GM21360 (cell line): ENCODE measurements around the gene MPP3.

Experiments
- ATAC-seq: cut with Tn5 transposase; IDR thresholded peaks from one replicate; pipeline ENCODE4 v1.9.1; 2021; ENCODE audit warnings: mild to moderate bottlenecking, moderate library complexity; ENCODE audit not compliant: unreplicated experiment

MPP3 gene

DNA sequence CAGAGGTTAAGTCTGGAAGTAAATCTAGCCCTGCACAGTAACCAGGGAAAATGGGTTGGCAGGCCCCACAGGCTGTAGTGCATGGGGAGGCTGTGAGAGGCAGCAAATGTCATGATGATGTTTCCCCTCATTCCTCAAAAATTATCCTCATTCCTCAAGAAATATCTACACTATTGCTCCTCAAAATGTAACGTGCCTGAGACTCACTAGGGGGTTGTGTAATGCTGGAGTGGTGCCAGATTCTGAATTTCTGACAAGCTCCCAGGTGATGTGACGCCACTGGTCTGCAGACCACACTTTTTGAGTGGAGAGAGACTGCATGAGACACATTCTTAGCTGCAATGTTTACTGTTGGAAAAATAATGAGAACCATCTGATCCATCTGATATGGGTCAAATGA lies 1.2 kb upstream of the MPP3 start:
- ATAC-seq = no peak

DNA sequence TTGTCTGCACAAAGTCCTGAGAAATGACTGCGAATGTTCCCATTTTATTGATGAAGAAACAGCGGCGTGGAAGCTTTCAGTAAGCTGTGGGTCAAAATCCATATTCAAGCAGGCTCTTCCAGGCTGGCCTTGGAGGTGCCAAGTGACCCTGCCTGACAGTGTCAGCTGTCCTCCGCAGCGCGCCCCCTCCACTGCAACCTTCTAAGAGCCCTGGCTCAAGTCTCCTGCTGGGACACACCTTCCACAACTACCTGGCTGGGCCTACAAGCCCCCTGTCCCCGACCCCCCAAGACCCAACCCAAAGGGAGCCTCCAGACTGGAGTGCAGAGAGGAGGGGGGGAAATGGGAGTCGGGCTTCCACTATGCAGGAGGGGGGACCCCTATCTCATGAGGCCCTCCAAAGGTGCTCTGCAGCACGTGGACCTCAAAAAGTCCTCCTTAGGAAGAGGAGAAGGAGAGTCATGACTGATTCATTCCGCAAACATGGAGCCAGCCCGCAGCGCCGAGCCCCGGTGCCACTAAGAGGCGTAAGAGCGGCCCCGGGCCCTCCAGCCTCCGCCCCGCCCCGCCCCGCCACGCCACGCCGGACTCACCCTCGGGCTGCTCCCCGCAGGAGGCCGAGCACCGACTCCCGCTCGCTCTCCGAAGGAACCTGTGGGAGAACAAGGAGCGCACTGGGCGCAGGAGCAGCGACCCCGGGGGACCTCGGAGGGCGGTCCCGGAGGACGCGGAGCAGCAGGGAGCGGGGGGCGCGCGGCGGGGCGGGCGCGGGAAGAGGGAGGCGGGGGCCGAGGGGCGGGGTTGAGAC lies 574 bp downstream of the MPP3 start:
- no peak for ATAC-seq

DNA sequence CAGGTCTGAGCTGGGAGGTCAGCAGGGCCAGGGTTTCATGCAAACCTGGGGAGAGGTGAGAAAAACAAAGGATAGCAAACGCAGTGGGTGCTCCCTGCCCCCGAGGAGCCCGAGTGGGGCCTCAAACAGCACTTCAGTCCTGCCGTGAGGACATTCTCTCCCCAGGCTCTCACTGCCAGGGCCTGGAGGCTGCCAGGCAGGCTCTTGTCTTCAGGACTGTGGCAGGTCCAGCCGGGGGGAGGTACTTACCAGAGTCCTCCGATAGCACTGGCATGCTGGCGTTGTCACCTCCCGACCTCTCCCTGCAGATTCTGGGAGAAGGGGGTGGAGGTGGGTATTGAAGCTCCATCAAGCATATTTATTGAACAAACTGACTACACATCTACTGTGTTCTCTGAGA lies 1.3 kb downstream of the MPP3 start:
- no peak for ATAC-seq

DNA sequence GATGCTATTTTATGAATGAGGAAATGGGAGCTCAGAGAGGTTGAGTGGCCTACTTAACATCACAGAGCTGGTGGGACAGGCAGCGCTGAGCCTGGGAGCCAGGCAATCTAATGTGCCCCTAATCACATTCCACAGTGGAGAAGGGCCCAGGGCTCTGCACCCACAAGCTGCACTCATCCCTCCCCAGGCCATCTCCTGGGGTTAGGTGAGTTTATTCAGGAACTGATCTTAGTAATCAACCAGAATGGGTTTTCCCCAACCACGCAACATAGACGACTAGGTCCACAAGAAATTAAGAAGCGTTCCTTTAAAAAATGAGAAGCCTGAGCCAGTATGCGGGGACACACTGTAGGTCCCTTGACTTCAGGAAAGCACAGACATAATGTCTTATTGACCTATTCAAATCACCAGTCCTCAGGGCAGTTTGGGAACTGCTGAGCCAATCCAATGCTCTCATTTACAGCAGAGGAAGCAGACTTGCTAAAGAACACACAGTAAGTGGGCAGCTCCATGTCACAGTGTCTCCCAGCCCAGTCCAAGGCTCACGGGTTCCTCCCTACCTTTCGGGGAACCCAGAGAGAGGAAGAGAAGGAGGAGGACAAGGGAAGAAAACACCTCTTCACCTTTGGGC lies 2.3 kb downstream of the MPP3 start:
- ATAC-seq = no peak

DNA sequence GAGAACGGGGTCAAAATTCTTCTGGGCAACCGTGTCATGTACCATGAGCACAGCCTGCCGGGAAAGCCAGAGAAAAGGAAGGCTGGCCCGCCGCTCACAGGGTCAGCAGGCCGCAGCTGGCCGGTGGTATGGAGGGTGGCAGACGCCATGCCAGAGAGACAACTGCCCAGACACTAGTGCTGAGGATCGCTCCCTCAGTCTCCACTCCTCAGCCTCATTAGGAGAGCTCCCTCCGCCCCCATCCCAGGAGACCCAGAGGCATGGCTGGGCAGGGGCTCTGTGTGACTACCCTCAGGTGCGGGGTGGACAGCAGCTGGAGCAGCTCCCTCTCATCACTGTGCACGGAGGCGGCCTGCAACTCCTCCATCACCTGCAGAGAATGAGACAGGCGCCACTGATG lies 3.2 kb downstream of the MPP3 start:
- ATAC-seq = no peak

DNA sequence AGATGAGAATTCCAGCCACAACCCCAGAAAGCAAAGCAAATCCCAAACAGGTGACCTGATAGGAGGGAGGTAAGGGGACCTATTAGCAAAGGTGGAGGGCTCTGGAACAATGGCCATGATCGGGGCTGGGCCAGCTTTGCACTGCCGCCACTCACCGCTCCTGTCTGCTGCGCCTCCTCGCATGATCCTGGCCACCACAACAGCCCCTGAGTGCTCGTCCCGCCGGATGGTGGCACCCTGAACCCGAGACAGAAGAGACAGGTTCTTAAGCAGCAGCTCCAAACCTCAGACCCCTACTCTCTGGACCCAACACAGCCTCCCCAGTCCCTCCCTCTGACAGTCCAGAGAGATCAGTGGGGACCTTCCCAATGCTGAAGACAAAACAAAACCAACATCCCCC lies 5.3 kb downstream of the MPP3 start:
- ATAC-seq = no peak

DNA sequence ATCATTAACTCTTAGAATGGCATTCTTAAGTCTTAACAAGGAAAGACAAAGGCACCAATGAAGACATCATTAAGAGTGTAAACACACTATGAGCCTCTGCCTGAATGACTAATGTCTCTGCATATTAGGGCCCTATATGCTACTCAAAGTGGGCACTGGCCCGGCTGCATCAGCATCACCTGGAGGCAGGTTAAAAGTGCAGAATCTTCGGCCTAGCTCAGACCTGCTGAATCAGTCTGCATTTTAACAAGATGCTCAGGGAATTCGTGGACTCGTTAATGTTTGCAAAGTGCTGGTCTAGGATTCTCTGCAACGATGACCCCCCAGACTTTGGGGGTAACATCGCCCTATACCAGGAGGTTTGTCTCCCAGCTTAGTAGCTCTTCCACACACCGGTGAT lies 6.7 kb downstream of the MPP3 start:
- ATAC-seq = no peak

DNA sequence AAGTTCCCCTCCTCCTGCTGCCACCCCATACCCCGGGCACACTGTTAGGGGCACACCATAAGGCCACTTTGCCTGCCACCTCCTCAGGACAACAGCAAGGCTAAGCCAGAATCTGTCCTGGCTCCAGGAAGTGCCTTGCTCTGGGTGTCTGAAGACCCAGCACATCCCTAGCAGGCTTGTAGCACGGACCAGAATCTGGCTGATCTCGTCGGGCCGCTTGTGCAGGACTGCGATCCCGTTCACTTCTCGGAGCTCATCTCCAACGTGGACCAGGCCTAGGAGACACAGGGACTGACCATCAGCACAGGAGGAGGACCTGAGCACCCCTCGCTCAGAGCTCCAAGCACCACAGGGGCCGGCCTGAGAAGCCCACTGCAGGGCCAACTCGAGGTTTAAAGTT lies 7.4 kb downstream of the MPP3 start:
- ATAC-seq = no peak

DNA sequence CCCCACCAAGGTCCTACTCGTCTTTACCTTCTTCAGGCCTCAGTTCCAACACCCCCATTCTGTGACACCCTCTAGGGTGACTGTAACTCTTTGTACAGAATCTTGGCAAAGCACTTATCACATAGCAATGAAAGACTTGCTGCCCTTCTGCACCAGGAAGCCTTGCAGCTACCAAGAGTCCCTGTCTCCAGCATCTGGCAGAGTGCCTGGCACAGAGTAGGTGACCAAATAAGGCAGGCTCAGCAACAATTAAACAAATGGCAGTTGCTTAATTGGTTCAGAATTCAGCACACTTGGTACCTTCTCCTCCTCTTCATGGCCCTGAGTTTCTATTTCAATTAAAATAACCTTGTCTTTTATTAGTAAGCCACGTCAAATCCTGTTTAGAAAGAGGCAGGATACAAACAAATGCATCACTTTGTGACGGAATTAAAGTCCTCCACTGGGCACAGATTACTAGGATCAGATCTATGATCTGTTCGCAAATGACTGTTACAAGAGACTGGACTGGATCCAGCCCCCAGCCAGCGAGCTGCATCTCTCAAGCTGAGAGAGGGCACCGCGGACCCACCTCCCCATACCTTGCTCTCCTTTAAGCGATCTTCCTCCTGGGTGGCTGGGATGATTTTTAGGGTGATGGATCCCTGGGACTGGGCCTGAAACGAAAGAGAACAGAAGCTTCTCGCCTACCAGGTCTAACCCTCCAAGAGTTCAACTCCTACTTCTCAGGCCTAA lies 9.4 kb downstream of the MPP3 start:
- no peak for ATAC-seq

DNA sequence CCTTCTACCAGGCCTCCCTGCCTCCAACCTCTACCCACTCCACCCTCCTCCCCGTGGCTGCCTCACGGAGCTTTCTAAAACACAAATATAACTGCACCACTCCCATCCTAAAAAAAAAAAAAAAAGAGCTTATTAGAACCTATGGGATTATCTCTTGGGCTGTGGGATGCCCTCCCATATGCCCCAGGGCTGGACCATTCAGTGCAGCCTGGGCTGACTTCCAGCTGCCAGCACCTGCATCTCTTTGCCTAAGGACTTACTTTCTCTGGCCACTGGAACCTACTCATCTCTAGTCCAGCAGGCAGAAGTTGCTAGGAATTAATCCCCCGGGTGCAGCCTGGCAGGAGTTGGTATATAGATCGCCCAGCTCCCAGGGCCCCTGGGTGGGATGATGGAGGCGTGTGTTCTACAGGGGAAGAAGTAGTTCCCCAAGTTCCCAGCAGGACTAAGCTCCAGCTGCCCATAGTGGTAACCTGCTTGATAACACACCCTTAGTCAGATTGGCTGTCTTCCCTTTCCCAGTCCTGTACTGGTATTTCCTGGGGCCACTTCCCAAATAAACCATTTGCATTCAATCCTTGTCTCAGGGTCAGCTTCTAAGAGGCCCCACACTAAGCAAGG lies 10.3 kb downstream of the MPP3 start:
- ATAC-seq = no peak

DNA sequence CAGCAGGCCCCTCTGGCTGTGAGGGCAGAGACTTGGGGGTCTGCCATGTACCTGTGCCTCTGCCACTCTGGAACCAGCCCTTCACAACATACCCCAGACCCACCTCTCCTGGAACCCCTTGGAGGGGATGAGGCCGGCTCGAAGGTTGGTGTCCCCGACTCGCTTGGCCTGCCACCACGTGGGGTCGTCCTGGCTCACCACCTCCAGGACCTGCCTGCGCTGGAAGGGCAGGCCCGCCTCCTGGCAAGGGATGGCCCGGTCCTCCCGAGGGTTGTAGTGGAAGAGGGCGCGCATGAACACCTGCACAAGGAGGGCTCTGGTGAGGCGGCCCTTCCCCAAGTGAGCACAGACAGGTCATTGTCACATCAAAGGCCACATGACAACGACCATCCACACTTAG lies 12.2 kb downstream of the MPP3 start:
- ATAC-seq = no peak

DNA sequence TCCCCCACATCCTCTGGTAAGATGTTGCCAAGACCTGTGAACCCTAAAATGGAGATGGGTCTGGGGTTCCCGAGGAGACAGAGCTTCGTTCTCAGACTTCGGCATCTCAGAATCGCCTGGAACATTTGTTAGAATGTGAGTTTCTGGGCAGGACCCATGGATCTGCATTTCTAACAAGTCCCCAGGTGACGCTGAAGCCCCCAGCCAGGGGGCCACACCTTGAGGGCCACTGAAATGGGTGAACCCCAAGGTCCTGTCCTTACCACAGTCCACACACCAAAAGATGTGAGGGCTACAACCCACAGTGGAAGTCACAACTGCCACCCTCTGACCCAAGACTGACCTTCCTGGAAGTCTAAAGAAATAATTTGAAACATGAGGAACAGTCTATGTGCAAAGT lies 14.0 kb downstream of the MPP3 start:
- ATAC-seq = no peak

DNA sequence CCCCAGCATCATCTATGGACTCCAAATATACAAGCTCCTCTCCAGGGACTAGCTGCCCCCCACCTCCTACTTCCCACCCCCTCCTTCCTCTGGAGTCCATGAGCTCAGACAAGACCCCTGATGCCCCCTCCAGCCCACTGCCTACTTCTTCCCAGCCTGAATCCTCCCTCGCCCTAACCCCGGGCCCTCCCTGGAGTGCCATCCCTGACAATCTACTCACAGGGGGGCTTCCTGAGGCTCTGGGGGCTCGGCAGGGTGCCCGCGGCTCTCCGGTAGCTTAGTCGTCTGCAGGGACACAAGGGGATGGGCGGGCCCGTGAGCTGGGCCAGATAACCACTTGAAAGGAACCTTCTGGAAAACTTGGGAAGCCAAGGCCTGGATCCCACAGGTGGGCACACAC lies 15.1 kb downstream of the MPP3 start:
- ATAC-seq = no peak

DNA sequence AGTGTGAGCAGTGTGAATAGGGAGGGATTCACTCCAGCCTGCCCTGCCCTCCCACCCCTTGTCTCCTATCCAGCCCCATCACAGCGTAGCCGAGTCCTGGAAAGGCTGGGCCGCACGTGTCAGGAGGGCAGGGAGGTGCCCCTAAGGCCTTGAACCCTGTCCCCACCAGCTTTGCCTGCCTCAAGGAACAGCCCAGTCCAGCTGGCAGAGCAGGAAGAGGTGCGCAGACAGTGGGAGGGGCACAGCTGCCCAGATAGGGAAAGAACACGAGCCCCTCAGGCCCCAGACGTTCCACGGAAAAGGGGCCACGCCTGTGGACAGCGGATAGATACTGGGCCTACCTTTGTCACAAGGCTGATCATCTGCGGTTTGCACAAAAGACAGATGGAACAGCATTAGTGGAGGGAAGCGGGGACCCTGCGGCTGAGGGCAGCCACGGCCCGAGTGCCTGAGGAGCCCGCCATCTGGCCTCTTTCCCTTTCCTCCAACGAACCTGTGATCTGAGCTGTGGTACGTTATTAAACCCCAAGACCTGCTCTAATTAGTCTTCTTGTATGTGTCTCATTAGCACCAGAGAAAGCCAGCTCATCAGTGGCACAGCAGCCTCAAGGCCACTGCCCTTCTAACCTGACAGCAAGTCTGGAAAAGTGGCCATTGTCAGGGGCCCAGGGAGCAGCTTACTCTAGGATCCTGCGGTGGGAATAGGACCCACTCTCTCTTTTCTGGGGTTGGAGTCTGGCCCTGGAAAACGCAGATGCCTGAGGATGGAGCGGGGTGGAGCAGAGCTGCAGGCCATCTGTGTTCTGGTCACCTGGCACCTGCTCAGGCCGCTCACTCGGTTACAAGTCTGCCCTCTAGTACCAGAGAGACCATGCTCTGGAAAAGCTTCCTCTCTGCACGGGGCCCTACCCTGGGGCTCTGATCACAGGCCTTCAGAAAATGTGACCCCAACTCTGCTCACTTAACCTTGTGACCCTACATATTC lies 16.3 kb downstream of the MPP3 start:
- no peak for ATAC-seq

DNA sequence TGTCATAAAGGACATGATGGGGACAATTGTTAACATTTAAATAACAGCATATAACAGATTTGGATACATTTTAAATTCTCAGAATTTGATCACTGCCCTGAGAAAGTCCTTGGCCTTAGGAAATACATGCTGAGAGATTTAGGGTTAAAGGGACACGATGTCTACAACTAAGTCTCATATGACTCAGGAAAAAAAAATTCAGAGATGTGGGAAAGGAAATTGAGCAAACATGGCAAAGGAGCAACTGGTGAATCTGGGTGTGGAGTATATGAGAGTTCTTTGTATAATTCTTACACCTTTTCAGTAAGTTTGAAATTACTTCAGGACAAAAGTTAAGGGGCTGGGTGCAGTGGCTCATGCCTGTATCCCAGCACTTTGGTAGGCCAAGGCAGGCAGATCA lies 18.2 kb downstream of the MPP3 start:
- ATAC-seq = no peak

DNA sequence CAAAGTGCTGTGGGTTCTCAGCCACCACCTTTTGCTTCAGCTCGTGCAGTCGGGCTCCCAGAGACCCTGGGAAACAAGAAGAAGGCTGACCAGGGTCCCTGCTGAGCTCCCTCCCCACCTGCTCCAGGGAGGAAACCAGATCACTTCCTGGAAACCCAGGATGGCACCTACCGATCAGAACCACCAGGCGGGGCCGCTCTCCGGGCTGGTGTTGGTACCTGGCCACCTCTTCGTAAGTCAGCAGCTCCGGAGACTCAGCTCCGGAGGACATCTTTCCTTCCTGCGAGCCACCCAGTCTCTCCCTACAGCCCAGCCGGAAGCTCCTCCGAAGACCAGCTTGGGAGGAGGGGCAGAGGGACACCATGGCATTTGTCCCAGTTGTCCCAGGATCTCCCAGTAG lies 18.9 kb downstream of the MPP3 start:
- ATAC-seq = no peak

DNA sequence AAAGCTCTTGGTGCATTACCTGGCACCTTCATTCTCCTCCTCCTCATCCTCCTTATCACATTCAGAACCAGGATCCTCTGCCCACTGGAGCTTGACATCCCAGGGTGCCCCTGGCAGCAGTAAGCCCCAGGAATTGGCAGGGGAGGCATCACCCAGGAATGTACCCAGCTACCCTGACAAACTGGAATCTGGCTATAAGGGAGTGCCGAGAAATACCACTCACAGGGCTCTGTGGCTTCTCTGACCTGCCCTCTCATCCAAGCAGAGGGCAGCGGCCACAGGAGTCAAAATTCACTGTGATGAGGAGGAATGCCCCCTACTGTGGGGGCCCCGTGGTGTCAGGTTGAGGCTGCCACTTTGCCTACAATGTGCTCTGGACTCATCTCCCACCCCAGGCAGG lies 19.6 kb downstream of the MPP3 start:
- no peak for ATAC-seq

DNA sequence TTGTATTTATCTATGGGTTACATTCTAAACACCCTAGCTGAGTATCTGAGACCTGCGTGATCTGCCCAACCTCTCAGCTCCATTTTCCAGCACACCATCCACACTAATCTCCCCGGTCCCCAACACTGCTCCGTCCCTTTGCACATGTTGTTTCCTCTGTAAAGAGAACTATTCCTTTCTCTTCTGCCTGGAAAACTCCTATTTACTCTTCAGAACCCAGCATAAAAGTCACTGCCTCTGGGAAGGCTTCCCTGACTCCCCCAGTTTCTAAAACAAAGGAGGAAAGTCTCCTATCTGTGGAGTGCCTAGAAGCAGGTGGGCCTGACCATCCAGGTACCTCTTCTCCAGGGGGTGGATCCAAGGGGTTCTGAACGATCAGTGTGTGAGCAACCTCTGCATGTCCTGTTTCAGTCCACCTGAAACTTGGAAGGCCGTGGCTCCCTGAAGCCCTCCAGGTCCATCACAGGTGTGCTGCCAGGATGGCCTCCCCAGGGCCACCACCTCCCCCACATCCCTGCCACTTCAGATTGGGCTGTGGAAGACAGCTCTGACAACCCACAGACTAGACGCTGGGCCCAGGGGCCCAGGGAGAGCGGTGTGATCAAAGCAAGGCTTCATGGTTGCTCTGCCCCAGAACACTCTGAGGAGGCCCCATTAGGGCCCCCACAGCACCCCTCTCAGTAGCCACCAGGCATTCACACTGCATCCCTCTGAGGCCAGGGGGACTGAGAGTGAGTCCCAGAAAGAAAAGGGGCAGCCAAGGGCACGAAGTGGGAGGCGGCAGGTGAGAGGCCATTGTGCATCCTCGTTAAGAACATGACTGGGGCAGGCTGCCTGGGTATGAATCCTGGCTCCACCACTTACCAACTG lies 20.3 kb downstream of the MPP3 start:
- no peak for ATAC-seq

DNA sequence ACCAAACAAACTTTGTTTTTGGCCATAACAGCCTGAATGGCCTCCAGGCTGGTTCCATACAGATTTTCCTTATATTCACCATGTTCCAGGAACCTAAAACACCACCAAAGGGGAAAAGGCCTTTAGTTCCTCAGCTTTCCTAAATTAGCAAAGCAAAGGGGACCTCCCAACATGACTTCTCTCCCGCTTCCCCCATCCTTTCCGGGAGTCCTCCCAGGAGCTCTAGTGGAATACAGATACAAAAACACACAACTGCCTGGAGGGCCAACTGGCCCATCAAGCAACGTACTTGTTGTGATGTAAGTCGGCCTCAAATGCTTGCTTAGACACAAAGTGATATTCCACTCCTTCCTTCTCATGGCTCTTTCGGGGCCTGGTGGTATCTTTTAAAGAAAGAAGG lies 22.1 kb downstream of the MPP3 start:
- ATAC-seq = no peak
